Astrocyte (in vitro differentiated cells and primary cell): ENCODE results near the gene CAMK2B. TPM values are rescaled to one million over a fixed set of nuclear protein-coding genes. Genes with fewer than 3 reads are reported as not detected.
A peak's percentile ranks its signal among the peaks of the same experiment; 100 is the strongest.

Experiments
- DNase-seq: peaks from one replicate; pipeline ENCODE4 v3.0.0-alpha.2; 2010; ENCODE audit warnings: low read depth
- FAIRE-seq: peaks from 2 replicates; lab custom pipeline; 2011; peaks lifted over from hg19 to GRCh38; lab: Jason Lieb, UNC
- H2AFZ ChIP-seq: 2 replicates; pipeline ENCODE4 v1.6.0; 2012; ENCODE audit warnings: low read depth, low read length, inconsistent platforms
- H3K27ac ChIP-seq: 2 replicates; pipeline ENCODE4 v1.5.1; 2011; ENCODE audit warnings: low read depth, low read length, inconsistent platforms
- H3K27me3 ChIP-seq: 2 replicates; pipeline ENCODE4 v1.6.0; 2011; ENCODE audit warnings: low read length, inconsistent platforms; ENCODE audit not compliant: insufficient read depth
- H3K36me3 ChIP-seq: 2 replicates; pipeline ENCODE4 v1.5.1; 2011; ENCODE audit warnings: low read length, inconsistent platforms; ENCODE audit not compliant: insufficient read depth
- H3K4me1 ChIP-seq: 2 replicates; pipeline ENCODE4 v1.5.1; 2011; ENCODE audit warnings: low read length, inconsistent platforms; ENCODE audit not compliant: insufficient read depth
- H3K4me2 ChIP-seq: 2 replicates; pipeline ENCODE4 v1.6.0; 2012; ENCODE audit warnings: low read length, inconsistent platforms
- H3K4me3 ChIP-seq: 2 replicates; pipeline ENCODE4 v1.5.1; 2011; ENCODE audit warnings: low read depth, mild to moderate bottlenecking, low read length, inconsistent platforms; ENCODE audit not compliant: insufficient read depth
- H3K79me2 ChIP-seq: 2 replicates; pipeline ENCODE4 v1.6.0; 2012; ENCODE audit warnings: mild to moderate bottlenecking, low read length, inconsistent platforms; ENCODE audit not compliant: insufficient read depth
- H3K9ac ChIP-seq: 2 replicates; pipeline ENCODE4 v1.6.0; 2012; ENCODE audit warnings: mild to moderate bottlenecking, low read length, inconsistent platforms
- H3K9me3 ChIP-seq: 2 replicates; pipeline ENCODE4 v1.5.1; 2012; ENCODE audit warnings: low read depth, mild to moderate bottlenecking, low read length, inconsistent platforms; ENCODE audit not compliant: insufficient read depth
- H4K20me1 ChIP-seq: 2 replicates; pipeline ENCODE4 v1.6.0; 2012; ENCODE audit warnings: low read length, inconsistent platforms; ENCODE audit not compliant: insufficient read depth
- H3K27ac Mint-ChIP-seq: one replicate; pipeline ENCODE4 v1.8.0; 2021; ENCODE audit warnings: mild to moderate bottlenecking, mixed read lengths; ENCODE audit not compliant: unreplicated experiment
- H3K27me3 Mint-ChIP-seq: one replicate; pipeline ENCODE4 v1.8.0; 2021; ENCODE audit warnings: low read depth, mixed read lengths; ENCODE audit not compliant: unreplicated experiment
- H3K36me3 Mint-ChIP-seq: one replicate; pipeline ENCODE4 v1.8.0; 2021; ENCODE audit warnings: low read depth, mixed read lengths; ENCODE audit not compliant: unreplicated experiment
- H3K4me1 Mint-ChIP-seq: one replicate; pipeline ENCODE4 v1.8.0; 2021; ENCODE audit warnings: low read depth, mixed read lengths; ENCODE audit not compliant: unreplicated experiment
- H3K4me3 Mint-ChIP-seq: one replicate; pipeline ENCODE4 v1.8.0; 2021; ENCODE audit warnings: mild to moderate bottlenecking, moderate library complexity, mixed read lengths; ENCODE audit not compliant: unreplicated experiment
- H3K9me3 Mint-ChIP-seq: one replicate; pipeline ENCODE4 v1.8.0; 2021; ENCODE audit warnings: mild to moderate bottlenecking, mixed read lengths; ENCODE audit not compliant: unreplicated experiment
- EZH2 ChIP-seq: IDR thresholded peaks from 2 replicates; pipeline ENCODE4 v1.6.1; 2012; ENCODE audit warnings: mild to moderate bottlenecking, low read length, inconsistent platforms; ENCODE audit not compliant: insufficient read depth
- total RNA-seq: library from RNA; stranded (reverse); gene quantifications from 2 replicates; pipeline ENCODE4 v1.2.1, GENCODE V29; 2021
- TF ChIP-seq, protein P1 (sequence below): IDR thresholded peaks from 2 replicates; pipeline ENCODE4 v1.5.1; 2011; ENCODE audit warnings: low read depth, mild to moderate bottlenecking, inconsistent platforms, low read length, moderate library complexity; ENCODE audit not compliant: insufficient read depth

CAMK2B gene
- total RNA-seq, 1 donor from 2014 or later = 0.18 TPM

DNA sequence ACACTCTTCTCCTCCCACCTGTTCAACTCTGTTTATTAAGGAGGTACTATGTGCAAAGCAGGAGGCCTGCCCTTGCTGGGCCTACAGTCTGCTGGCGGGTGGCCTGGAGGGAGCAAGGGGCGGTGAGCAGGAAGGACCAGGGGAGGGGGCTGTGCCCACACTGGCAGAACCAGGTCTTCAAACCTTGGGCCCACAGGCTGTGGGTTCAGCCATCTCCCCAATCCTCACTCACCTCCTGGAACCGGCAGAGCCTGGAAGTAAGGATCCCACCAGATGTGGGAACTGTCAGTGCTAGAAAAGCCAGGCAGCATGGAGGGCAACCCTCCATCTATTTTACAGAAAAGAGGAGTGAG, 50.8 kb downstream of the CAMK2B start:
- Mint-ChIP-seq H3K4me3 (no peak overlapping the region), H3K9me3 (peaks cover 3% of the 10 kb centered on the region), H3K27ac (peak overlapping the region; percentile 31), H3K36me3 (peaks cover 3% of the 10 kb centered on the region), H3K4me1 (no peaks in the 10 kb centered on the region), H3K27me3 (peaks cover 26% of the 10 kb centered on the region)
- H3K9me3 ChIP-seq = no peaks in the 10 kb centered on the region
- DNase-seq (no peak), FAIRE-seq (no peak)
- no peak overlapping the region for H3K4me3 ChIP-seq
- peaks cover 5% of the 10 kb centered on the region for H3K27me3 ChIP-seq
- no peaks in the 10 kb centered on the region for H4K20me1 ChIP-seq
- H3K36me3 ChIP-seq = no peaks in the 10 kb centered on the region
- TF ChIP-seq EZH2 = no peak
- TF ChIP-seq, protein P1, sequence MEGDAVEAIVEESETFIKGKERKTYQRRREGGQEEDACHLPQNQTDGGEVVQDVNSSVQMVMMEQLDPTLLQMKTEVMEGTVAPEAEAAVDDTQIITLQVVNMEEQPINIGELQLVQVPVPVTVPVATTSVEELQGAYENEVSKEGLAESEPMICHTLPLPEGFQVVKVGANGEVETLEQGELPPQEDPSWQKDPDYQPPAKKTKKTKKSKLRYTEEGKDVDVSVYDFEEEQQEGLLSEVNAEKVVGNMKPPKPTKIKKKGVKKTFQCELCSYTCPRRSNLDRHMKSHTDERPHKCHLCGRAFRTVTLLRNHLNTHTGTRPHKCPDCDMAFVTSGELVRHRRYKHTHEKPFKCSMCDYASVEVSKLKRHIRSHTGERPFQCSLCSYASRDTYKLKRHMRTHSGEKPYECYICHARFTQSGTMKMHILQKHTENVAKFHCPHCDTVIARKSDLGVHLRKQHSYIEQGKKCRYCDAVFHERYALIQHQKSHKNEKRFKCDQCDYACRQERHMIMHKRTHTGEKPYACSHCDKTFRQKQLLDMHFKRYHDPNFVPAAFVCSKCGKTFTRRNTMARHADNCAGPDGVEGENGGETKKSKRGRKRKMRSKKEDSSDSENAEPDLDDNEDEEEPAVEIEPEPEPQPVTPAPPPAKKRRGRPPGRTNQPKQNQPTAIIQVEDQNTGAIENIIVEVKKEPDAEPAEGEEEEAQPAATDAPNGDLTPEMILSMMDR = no peak
- H3K4me2 ChIP-seq = no peak overlapping the region
- no peak overlapping the region for H3K9ac ChIP-seq
- H3K79me2 ChIP-seq = no peaks in the 10 kb centered on the region
- no peak overlapping the region for H3K27ac ChIP-seq
- peaks cover 7% of the 10 kb centered on the region for H3K4me1 ChIP-seq
- no peak overlapping the region for H2AFZ ChIP-seq

DNA sequence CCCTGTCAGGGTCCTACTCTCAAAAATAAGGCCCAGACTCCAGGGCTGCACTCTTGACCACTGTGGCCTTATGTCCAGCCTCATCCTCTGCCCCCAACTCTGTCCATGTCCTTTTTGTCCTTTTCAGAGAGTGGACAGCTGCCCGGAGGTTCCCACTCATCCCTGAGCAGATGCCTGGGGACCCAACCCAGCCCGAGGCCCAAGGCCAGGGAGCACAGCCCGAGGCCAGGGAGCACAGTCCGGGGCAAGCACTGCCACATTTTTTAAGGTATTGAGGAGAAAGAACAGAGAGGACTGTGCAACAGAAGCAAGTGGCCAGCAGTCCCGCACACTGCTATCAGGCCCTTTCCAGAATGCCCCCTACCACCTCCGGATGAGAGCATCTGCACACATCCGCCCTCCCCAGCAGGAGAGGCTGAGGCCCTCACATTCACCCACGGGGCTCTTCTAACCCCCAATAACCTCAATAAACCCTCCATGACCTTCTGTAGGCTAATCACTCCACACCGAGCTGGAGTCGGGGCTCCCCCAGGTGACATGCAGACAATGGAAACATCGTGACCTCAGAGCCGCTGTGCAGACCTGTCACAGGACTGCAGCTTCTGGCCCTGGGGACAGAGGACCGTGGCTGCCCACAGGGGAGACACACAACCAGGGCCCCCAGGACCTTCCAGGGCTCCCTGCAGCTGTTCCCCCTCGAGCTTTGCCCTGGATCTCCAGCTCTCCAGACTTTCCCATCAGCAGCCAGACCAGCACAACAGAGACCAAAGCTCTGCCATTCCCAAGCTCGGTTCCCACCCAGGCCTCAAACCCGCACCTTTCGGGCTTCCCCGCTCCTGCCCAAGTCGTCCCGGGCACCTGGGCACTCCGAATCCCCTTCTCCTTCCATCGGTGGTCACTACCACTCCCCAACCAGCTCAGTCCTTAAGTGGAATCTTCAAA, 51.4 kb downstream of the CAMK2B start:
- Mint-ChIP-seq H3K27me3 (peaks cover 26% of the 10 kb centered on the region), H3K4me1 (no peaks in the 10 kb centered on the region), H3K9me3 (peaks cover 3% of the 10 kb centered on the region), H3K27ac (peak overlapping the region; percentile 31), H3K36me3 (peaks cover 3% of the 10 kb centered on the region), H3K4me3 (no peak overlapping the region)
- H3K79me2 ChIP-seq = no peaks in the 10 kb centered on the region
- DNase-seq (no peak), FAIRE-seq (no peak)
- no peaks in the 10 kb centered on the region for H3K36me3 ChIP-seq
- H3K4me3 ChIP-seq = no peak overlapping the region
- peaks cover 5% of the 10 kb centered on the region for H3K27me3 ChIP-seq
- no peak overlapping the region for H3K4me2 ChIP-seq
- no peaks in the 10 kb centered on the region for H3K9me3 ChIP-seq
- H2AFZ ChIP-seq = no peak overlapping the region
- no peaks in the 10 kb centered on the region for H4K20me1 ChIP-seq
- H3K9ac ChIP-seq = no peak overlapping the region
- peaks cover 4% of the 10 kb centered on the region for H3K4me1 ChIP-seq
- no peak overlapping the region for H3K27ac ChIP-seq
- TF ChIP-seq, protein P1 = no peak
- TF ChIP-seq EZH2 = no peak

DNA sequence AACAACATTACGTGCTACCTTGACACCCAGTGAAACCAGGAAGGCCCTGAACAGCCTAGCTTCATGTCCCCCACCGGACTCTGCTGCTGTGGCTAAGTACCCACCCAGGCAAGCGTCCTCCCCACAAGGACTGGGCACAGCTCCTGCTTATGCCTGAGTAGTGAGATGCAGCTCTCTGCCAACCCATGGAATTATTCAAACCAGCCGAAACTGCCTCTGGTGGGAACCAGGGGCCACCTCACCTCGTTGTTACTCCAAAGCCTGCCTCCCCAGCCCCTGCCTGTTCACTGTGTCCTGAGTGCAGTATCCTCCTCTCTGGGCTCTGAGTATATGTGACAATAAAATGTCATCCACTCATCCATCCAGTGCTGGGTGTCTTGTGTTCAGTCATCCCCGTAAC, 52.4 kb downstream of the CAMK2B start:
- no peak overlapping the region for H3K27ac ChIP-seq
- TF ChIP-seq, protein P1 = no peak
- no peak for TF ChIP-seq EZH2
- Mint-ChIP-seq H3K36me3 (peaks cover 3% of the 10 kb centered on the region), H3K27ac (no peak overlapping the region), H3K9me3 (peaks cover 3% of the 10 kb centered on the region), H3K27me3 (peaks cover 29% of the 10 kb centered on the region), H3K4me3 (no peak overlapping the region), H3K4me1 (no peaks in the 10 kb centered on the region)
- H2AFZ ChIP-seq = no peak overlapping the region
- H3K9me3 ChIP-seq = no peaks in the 10 kb centered on the region
- H3K36me3 ChIP-seq = no peaks in the 10 kb centered on the region
- no peak for DNase-seq
- H3K4me1 ChIP-seq = no peaks in the 10 kb centered on the region
- no peaks in the 10 kb centered on the region for H3K79me2 ChIP-seq
- no peak overlapping the region for H3K4me2 ChIP-seq
- peaks cover 7% of the 10 kb centered on the region for H3K27me3 ChIP-seq
- FAIRE-seq = no peak
- H3K9ac ChIP-seq = no peak overlapping the region
- H4K20me1 ChIP-seq = no peaks in the 10 kb centered on the region
- no peak overlapping the region for H3K4me3 ChIP-seq
